GM18907 (cell line): ENCODE data around the gene RFX8.
"Not testable (repeated sequence)": the region's sequence is repeated elsewhere in the genome, so short reads cannot be mapped to it uniquely, and the experiment has no call there.

Source experiments
- ATAC-seq: cut with Tn5 transposase; IDR thresholded peaks from one replicate; pipeline ENCODE4 v1.9.1; 2021; ENCODE audit warnings: mild to moderate bottlenecking, moderate library complexity; ENCODE audit not compliant: unreplicated experiment

Gene RFX8

GRCh38 chr2:101442667-101443061 lies 32.2 kb downstream of the RFX8 start:
- ATAC-seq = no peak

- no peak for ATAC-seq
These were observed 32.8 kb downstream of the RFX8 start for GRCh38 chr2:101442042-101442666.

GRCh38 chr2:101440127-101440738 lies 34.7 kb downstream of the RFX8 start:
- no peak for ATAC-seq

- ATAC-seq = no peak
These were observed 35.2 kb downstream of the RFX8 start for GRCh38 chr2:101439716-101440115.

GRCh38 chr2:101438555-101438954 lies 36.4 kb downstream of the RFX8 start:
- ATAC-seq = not testable (repeated sequence)

GRCh38 chr2:101435001-101435862 lies 39.7 kb downstream of the RFX8 start:
- ATAC-seq = no peak

- ATAC-seq = no peak
These were observed 41.4 kb downstream of the RFX8 start for GRCh38 chr2:101433465-101433864.

GRCh38 chr2:101432411-101433181 lies 42.3 kb downstream of the RFX8 start:
- ATAC-seq = no peak

GRCh38 chr2:101431486-101431885 lies 43.4 kb downstream of the RFX8 start:
- ATAC-seq = no peak

GRCh38 chr2:101430156-101430555 lies 44.8 kb downstream of the RFX8 start:
- no peak for ATAC-seq

GRCh38 chr2:101429453-101429852 lies 45.5 kb downstream of the RFX8 start:
- ATAC-seq = no peak

GRCh38 chr2:101428422-101429176 lies 46.3 kb downstream of the RFX8 start:
- no peak for ATAC-seq

- no peak for ATAC-seq
These were observed 47.2 kb downstream of the RFX8 start for GRCh38 chr2:101427743-101428142.

- no peak for ATAC-seq
These were observed 47.7 kb downstream of the RFX8 start for GRCh38 chr2:101427240-101427639.

- ATAC-seq = no peak
These were observed 48.1 kb downstream of the RFX8 start for GRCh38 chr2:101426822-101427221.

GRCh38 chr2:101420623-101421022 lies 54.3 kb downstream of the RFX8 start:
- ATAC-seq = no peak

- ATAC-seq = no peak
These were observed 55.7 kb downstream of the RFX8 start for GRCh38 chr2:101419096-101419663.

- no peak for ATAC-seq
These were observed 56.3 kb downstream of the RFX8 start for GRCh38 chr2:101418460-101419095.

- ATAC-seq = no peak
These were observed 58.3 kb downstream of the RFX8 start for GRCh38 chr2:101416609-101417008.

- no peak for ATAC-seq
These were observed 59.0 kb downstream of the RFX8 start for GRCh38 chr2:101415884-101416283.
